Loucy (cell line): ENCODE results near the gene SNAI1.

Experiments
- EZH2phosphoT487 ChIP-seq: fragments of 200-600 bp; IDR thresholded peaks from 2 replicates; pipeline ENCODE4 v1.6.1; 2018; ENCODE audit warnings: antibody characterized with exemption, mild to moderate bottlenecking, moderate library complexity, borderline replicate concordance
- TF ChIP-seq, protein P1 (sequence below): fragments of 200-600 bp; sonication (generic); conservative IDR thresholded peaks from 2 replicates; pipeline ENCODE4 v1.5.1; 2014; ENCODE audit warnings: mild to moderate bottlenecking, antibody characterized with exemption, low read length

DNA sequence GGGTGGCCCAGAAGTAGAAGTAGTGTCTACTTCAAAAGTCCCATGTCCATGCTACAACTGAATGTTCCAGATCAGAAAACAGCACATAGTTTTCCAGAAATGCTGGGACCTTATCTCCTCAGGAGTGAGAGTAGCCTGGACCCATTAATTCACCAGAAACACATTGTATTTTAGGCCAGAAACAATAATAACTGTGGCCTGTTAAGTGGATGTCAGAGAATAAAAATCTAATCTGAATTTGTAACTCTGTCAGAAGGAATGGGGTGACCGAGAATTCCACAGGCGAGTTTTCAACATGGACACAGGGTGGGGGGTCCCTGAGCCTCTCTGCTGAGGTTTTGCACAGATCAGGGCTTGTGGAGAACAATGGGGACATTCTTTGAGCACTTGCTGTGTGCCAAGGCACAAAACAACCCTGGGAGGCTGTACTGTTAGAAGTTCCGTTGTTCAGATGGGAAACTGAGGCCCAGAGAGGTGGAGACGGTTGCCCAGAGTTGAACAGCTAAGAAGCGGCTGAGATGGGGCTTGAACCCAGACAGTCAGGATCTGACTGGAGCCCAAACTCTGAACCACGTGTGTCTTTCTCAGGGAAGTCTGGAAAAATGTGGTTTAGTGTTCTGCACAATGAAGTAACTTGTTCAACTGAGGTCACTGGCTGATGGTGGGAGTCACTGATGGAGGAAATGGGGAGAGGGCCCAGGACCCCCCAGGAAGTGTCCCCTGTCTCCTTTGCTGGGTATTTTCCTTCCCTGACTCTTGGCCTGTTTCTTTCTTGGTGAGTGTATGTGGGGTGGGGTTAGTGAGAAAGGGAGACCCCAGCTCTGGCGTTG lies 44.2 kb downstream of the SNAI1 start:
- TF ChIP-seq, protein P1, sequence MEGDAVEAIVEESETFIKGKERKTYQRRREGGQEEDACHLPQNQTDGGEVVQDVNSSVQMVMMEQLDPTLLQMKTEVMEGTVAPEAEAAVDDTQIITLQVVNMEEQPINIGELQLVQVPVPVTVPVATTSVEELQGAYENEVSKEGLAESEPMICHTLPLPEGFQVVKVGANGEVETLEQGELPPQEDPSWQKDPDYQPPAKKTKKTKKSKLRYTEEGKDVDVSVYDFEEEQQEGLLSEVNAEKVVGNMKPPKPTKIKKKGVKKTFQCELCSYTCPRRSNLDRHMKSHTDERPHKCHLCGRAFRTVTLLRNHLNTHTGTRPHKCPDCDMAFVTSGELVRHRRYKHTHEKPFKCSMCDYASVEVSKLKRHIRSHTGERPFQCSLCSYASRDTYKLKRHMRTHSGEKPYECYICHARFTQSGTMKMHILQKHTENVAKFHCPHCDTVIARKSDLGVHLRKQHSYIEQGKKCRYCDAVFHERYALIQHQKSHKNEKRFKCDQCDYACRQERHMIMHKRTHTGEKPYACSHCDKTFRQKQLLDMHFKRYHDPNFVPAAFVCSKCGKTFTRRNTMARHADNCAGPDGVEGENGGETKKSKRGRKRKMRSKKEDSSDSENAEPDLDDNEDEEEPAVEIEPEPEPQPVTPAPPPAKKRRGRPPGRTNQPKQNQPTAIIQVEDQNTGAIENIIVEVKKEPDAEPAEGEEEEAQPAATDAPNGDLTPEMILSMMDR: no peak
- no peak for TF ChIP-seq EZH2phosphoT487
